Upper lobe of left lung (tissue), 6 donors: ENCODE results near the gene B3GALT2. TPM values are rescaled to one million over a fixed set of nuclear protein-coding genes. Genes with fewer than 3 reads are reported as not detected.

Source experiments
- ATAC-seq, 2 donors: fragments of 200-7000 bp; cut with Tn5 transposase; one replicate each; pipeline ENCODE4 v1.9.1; 2022; ENCODE audit warnings: mild to moderate bottlenecking in 2 of 2, moderate library complexity in 2 of 2; ENCODE audit not compliant: low FRiP score in 2 of 2
- DNase-seq, 2 donors: peaks; one replicate each; pipeline ENCODE4 v3.0.0-alpha.2; 2019 to 2020
- H3K27ac ChIP-seq, 4 donors: fragments of 200-600 bp; sonication (generic); one replicate each; pipeline ENCODE4 v1.5.1; 2016 to 2019
- H3K27me3 ChIP-seq, 4 donors: fragments of 200-600 bp; sonication (generic); one replicate each; pipeline ENCODE4 v1.5.1; 2017 to 2019
- H3K36me3 ChIP-seq, 4 donors: fragments of 200-600 bp; sonication (generic); one replicate each; pipeline ENCODE4 v1.5.1; 2016 to 2019
- H3K4me1 ChIP-seq, 4 donors: fragments of 200-600 bp; sonication (generic); one replicate each; pipeline ENCODE4 v1.5.1; 2018 to 2019
- H3K4me3 ChIP-seq, 4 donors: fragments of 200-600 bp; sonication (generic); one replicate each; pipeline ENCODE4 v1.5.1; 2017 to 2019; ENCODE audit warnings: mild to moderate bottlenecking in 2 of 4, moderate library complexity in 1 of 4
- H3K9me3 ChIP-seq, 4 donors: fragments of 200-600 bp; sonication (generic); one replicate each; pipeline ENCODE4 v1.5.1; 2018 to 2019
- CTCF ChIP-seq, 6 experiments: fragments of 450-650 bp in 4 of 6; fragments of 200-600 bp in 2 of 6; sonication (generic) in 2 of 6; IDR thresholded peaks; one replicate each; pipeline ENCODE4 v1.5.1; 2016 to 2019; ENCODE audit warnings: antibody characterized with exemption in 6 of 6
- EP300 ChIP-seq, 4 donors: sonication (generic); formaldehyde crosslinking; IDR thresholded peaks; one replicate each; pipeline ENCODE4 v1.5.1; 2017; ENCODE audit warnings: antibody characterized with exemption in 4 of 4, control low read depth in 2 of 4
- POLR2A ChIP-seq, 4 donors: fragments of 450-650 bp; IDR thresholded peaks; one replicate each; pipeline ENCODE4 v1.5.1; 2016 to 2017; ENCODE audit warnings: antibody characterized with exemption in 4 of 4, mild to moderate bottlenecking in 2 of 4
- POLR2AphosphoS5 ChIP-seq, 2 donors: sonication (generic); formaldehyde crosslinking; IDR thresholded peaks; one replicate each; pipeline ENCODE4 v1.5.1; 2017; ENCODE audit warnings: antibody characterized with exemption in 2 of 2
- WGBS, 2 donors: methylation state at CpG; one replicate each; pipeline ENCODE4 v1.1.5; 2017 to 2018; 5-methylcytosine and 5-hydroxymethylcytosine counted together
- small RNA-seq, 4 donors: library from RNA; depleted of rRNA; stranded (forward); fragments of <200 nt; gene quantifications; one replicate each; pipeline ENCODE3, GENCODE V24; 2016
- total RNA-seq, 6 donors: library from RNA; depleted of rRNA in 4 of 6; stranded (reverse); fragments of >200 nt in 4 of 6; gene quantifications; one replicate each; pipeline versions ENCODE4 v1.1.0 to v1.2.1, GENCODE V29; 2016 to 2021
- donor health status: DM: no; HTN: no; CAD: no; lungs with moderate emphysema.
- donor health status: DM: no; HTN: yes; CAD: no; lungs with severe emphysema.

The B3GALT2 gene
- total RNA-seq, 6 donors from 2014 or later, result 0.44 to 3.3 (median 1.5) TPM

GRCh38 chr1:193140254-193140653 is 46.2 kb downstream of the B3GALT2 start:
- no peak for DNase-seq
- H3K27me3 ChIP-seq, result no peaks in the 10 kb centered on the region
- no peak overlapping the region for H3K27ac ChIP-seq
- 77 to 92% methylated on average over 6 to 7 of the region's 7 CpGs for WGBS, 2 donors
- H3K36me3 ChIP-seq, result peaks cover 0 to 79% (median 18%) of the 10 kb centered on the region in 4 donors
- H3K9me3 ChIP-seq, result no peaks in the 10 kb centered on the region
- peaks cover 0 to 4% (median 0%) of the 10 kb centered on the region in 4 donors for H3K4me1 ChIP-seq
- ATAC-seq, result no peak
- H3K4me3 ChIP-seq, result no peak overlapping the region
- no peak for TF ChIP-seq EP300 (IDR thresholded peaks at IDR 0.05)

GRCh38 chr1:193131266-193131860 is 55.0 kb downstream of the B3GALT2 start:
- TF ChIP-seq EP300 (IDR thresholded peaks at IDR 0.05) (no peak), CTCF (IDR thresholded peaks at IDR 0.05) (no peak), POLR2AphosphoS5 (IDR thresholded peaks at IDR 0.05) (no peak), POLR2A (IDR thresholded peaks at IDR 0.05) (no peak)
- Histone ChIP-seq H3K27ac (no peak overlapping the region), H3K36me3 (peaks cover 16 to 56% (median 25%) of the 10 kb centered on the region in 4 donors), H3K27me3 (no peaks in the 10 kb centered on the region), H3K4me1 (peaks cover 0 to 3% (median 0%) of the 10 kb centered on the region in 4 donors), H3K9me3 (no peaks in the 10 kb centered on the region), H3K4me3 (no peak overlapping the region)
- DNase-seq, result no peak
- WGBS, 2 donors, result 91 to 100% methylated on average over 2 of the region's 2 CpGs
- ATAC-seq, result no peak

Small RNA genes lying within 50 kb of the gene (small RNA-seq; reads per million reads assigned to genes)
- 0 reads per million in 4 donors for gene MIR1278

Other genes with a start within 250 kb of the B3GALT2 start
- 10 to 100 TPM; 24.9 to 49.8 (median 36.4) TPM for gene UCHL5, start 127.3 kb downstream of the B3GALT2 start, total RNA-seq
- 100 to 1,000 TPM in 2 of 6 donors, 10 to 100 TPM in 4; 49.5 to 131 (median 72.0) TPM for gene RO60, start 127.0 kb downstream of the B3GALT2 start, total RNA-seq
- gene GLRX2, start 81.2 kb downstream of the B3GALT2 start, total RNA-seq, result 10 to 100 TPM in 2 of 6 donors, 1 to 10 TPM in 4; 1.4 to 18.6 (median 6.6) TPM
- 10 to 100 TPM; 35.1 to 77.5 (median 47.5) TPM for gene CDC73, start 64.6 kb downstream of the B3GALT2 start, total RNA-seq